GM21360 (cell line): ENCODE results near the gene GPRIN1.
A peak's percentile ranks its signal among the peaks of the same experiment; 100 is the strongest.

ENCODE experiments used
- ATAC-seq: cut with Tn5 transposase; IDR thresholded peaks from one replicate; pipeline ENCODE4 v1.9.1; 2021; ENCODE audit warnings: mild to moderate bottlenecking, moderate library complexity; ENCODE audit not compliant: unreplicated experiment

GPRIN1 gene

GRCh38 chr5:176625512-176625911 lies 15.6 kb upstream of the GPRIN1 start:
- ATAC-seq = no peak

DNA sequence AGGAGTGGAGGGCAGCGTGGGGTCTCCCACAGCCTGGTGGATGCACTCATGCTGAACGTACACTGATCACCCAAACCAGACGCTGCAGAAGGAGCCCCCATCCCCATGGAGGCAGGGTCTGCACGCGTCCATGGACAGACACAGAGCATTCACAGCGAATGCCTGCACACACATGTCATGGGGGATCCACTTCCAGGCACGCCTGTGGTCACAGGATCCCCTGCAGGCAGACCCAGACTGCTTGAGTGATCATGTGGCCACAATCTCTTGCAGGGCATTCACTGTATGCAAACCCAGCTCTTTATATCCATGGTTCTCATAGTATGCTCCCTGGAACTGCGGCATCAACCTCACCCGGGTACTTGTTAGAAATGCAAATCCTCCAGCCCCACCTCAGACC lies 15.0 kb upstream of the GPRIN1 start:
- no peak for ATAC-seq

GRCh38 chr5:176624142-176624541 lies 14.2 kb upstream of the GPRIN1 start:
- no peak for ATAC-seq

DNA sequence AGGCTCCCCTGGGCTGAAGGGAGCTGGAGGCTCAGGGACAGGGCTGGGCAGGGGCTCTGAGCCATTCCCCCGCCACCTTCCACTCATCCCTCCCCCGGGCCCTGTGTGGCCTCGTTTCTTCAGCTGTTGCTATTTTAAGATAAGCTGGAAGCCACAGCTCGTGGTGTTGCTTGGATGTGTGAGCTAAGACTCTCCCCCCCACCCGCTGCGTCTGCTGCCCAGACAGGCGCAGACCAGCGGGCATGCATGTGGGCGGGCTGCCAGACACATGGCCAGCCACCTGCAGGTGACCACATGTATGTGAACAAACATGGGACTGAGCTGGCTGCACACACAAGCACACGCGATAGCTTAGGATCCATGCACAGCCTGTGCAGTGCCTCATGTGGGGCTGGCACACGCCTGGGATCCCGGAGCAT lies 11.7 kb upstream of the GPRIN1 start:
- ATAC-seq = no peak

DNA sequence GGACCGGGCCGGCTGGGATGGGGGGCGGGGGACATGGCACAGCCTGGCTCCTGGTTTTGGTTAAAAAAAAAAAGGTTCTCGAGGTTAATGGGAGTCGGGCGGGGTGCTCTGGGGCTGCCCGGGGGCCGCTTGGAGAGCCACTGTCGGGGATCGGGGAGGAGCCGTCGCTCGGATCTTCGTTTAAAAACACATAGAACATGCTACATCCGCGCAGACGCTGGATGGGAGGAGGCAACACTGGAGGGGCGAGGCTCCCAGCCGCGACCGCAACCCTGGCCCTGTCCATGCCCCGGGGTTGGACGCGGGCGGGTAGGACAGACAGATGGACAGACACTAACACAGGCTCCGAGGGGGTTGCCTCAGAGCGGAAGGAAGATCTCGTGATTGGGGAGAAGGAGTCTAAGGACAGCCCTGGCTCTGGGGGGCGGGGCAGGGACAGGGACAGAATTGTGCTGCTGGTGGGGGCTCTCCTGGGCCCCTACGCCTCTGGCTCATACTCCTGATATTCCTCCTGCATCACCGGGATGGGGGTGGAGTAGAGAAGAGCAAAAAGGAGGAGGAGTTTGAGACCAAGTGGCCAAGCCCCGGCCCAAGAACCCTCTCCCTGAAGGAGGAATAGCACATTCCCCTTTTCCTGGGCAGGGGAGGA lies 10.5 kb upstream of the GPRIN1 start:
- no peak for ATAC-seq

GRCh38 chr5:176619569-176620332 lies 9.8 kb upstream of the GPRIN1 start:
- no peak for ATAC-seq

GRCh38 chr5:176619203-176619568 lies 9.2 kb upstream of the GPRIN1 start:
- peak; percentile 82 for ATAC-seq

GRCh38 chr5:176618783-176619182 lies 8.8 kb upstream of the GPRIN1 start:
- ATAC-seq = no peak

DNA sequence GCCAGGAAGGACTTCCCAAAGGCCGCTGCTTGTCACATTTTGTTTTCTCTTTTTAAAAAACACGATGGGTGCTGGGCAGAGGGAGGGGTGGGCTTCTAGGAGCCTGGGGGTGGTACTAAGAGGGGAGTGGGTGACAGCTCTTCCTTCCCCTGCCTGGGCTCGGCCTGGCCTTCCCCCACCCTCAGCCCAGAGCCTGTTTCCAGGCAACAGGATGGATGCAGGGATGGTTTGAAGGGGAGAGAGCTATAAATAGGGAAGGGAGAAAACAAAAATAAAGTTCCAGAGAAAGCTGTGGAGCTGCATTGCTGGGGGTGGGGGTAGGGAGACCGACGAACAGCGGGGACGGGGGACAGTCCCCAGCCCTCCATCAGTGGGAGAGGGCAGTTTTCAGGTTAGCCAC lies 6.6 kb upstream of the GPRIN1 start:
- no peak for ATAC-seq

- no peak for ATAC-seq
Observed at GRCh38 chr5:176614805-176615478, 5.0 kb upstream of the GPRIN1 start.

DNA sequence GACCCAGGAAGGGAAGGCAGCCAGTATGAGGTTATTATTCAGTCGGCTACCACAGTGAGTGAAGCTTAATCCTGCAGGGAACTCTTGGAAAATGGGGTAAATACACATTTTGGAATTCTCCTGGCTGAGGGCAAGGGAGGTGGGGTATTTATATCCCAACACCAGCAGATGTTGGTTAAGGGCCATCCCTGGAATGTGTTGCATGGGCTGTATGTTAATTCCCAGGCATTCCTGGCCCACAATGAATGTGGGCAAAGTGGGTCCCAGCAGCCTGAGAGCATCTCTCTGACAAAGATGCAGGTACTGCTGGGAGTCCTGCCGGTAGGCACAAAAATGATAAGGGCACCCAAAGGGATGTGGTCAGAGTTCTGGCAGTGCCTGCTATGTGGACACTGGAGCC lies 2.9 kb upstream of the GPRIN1 start:
- no peak for ATAC-seq

DNA sequence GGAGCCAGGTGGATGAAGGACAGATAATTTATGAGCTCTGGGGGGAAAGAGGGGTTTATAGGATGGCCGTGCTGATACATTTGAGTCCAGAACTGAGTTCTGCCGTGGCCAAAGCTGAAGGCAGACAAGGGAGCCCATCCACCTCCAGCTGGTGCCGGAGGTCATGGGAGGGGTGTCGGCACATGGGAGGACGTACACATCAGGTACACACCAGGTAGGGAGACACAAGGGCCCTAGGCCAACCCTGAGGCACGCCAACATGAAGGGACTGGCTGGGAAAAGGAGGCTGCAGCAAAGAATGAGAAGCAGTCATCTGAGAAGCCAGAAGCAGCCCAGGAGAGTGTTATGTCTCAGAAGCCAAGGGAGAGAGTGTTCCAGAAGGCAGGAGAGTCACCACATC lies 2.1 kb upstream of the GPRIN1 start:
- no peak for ATAC-seq

DNA sequence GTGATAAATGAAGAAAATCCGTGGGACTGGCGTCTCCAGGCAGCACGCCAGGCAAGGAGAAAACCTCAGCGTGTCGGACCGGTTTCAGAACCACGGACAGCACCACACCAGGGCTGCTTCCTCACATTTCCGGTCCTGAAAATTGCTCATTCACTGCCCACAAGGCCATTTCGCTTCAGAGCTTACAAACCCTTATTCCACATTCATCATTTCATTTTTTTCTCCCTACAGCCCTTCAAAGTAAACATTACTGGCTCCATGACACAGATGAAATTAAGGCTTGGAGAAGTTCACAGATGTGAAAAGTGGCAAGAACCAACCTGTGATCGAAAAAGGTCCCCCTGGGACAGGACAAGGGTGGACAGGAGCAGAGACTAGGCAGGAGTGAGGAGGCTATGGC lies 1.5 kb upstream of the GPRIN1 start:
- no peak for ATAC-seq

DNA sequence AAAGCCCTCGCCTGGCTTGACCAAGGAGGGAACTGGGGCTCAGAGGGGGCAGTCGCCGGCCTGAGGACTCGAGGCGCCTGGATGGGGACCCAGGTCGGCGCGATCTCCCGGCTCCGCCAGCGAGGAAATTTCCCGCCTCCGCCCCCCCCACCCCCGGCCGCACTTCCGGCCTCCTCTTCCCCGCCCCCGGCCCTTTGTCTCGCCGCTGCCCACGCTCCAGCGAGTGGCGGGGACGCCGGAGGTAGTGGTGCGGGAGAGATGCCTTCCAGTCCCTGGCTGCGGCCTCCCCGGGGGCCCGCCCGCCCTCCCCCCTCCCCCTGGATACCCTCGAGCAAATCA lies 448 bp upstream of the GPRIN1 start:
- no peak for ATAC-seq

- ATAC-seq = peak; percentile 7
Observed at GRCh38 chr5:176608937-176609723, 826 bp downstream of the GPRIN1 start.

DNA sequence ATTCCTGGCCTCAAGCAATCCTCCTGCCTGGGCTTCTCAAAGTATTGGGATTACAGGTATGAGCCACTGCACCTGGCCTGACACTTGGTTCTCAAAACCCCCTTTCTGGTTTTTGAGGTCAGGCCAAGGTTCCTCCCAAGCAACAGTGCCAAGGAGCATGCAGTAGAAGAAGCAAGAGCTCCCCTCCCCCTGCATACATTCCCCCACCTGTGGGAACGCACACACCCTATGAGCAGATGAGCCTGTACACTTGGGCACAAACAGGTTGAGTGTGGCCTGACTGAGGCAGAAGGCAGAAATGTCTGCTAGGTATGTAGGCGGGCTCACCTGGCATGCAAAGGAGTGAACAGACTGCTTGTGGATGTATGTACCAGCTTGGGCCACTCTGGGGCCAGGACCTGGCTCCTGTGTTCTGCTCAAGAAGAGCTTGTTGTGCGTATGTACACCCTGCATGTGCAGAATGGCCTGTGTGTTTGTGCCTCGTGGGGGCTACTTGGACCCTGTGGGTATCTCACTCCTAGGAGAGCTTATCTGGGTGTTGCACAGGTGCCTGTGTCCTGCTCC lies 1.7 kb downstream of the GPRIN1 start:
- no peak for ATAC-seq

DNA sequence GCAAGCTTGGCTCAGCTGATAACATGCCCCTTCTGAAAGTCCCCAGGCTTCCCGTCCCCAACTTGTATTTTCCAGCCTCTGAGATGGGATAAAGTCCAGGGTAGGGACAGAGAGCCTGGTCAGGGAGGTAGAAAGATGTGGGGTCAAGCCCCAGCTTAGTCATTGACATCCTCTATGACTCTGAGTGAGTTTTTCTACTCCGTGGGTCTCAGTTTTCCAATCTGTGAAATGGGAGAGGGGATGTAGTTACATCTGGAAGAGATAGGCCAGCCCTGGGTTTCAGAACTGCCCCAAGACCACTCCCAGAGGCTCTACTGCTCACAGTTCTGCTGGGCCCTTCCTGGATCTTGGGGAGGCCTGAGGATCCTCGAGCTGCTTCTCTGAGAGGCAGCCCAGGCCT lies 3.1 kb downstream of the GPRIN1 start:
- no peak for ATAC-seq

- no peak for ATAC-seq
Observed at GRCh38 chr5:176606032-176606431, 3.9 kb downstream of the GPRIN1 start.

- no peak for ATAC-seq
Observed at GRCh38 chr5:176603091-176603490, 6.9 kb downstream of the GPRIN1 start.

- ATAC-seq = no peak
Observed at GRCh38 chr5:176601901-176602482, 8.0 kb downstream of the GPRIN1 start.
